GM18526 (cell line): Measurements from ENCODE around the gene VMO1.

Source experiments
- POLR2A ChIP-seq: IDR thresholded peaks from 3 replicates; pipeline ENCODE4 v1.6.1; 2011; ENCODE audit not compliant: insufficient read length; ENCODE audit errors: extremely low read depth

Gene VMO1

GRCh38 chr17:4780325-4780955 lies 5.7 kb downstream of the VMO1 start:
- no peak for TF ChIP-seq POLR2A

- no peak for TF ChIP-seq POLR2A
Observed at GRCh38 chr17:4777969-4778760, 8.0 kb downstream of the VMO1 start.

GRCh38 chr17:4772235-4772613 lies 13.9 kb downstream of the VMO1 start:
- no peak for TF ChIP-seq POLR2A

GRCh38 chr17:4771519-4772234 lies 14.5 kb downstream of the VMO1 start, which contains the start of gene TM4SF5:
Gene TM4SF5, plus strand, starts transcription at chr17:4771886. Its CDS starts 37 bp downstream, at chr17:4771923.
- TF ChIP-seq POLR2A: no peak

GRCh38 chr17:4769628-4770027 lies 16.5 kb downstream of the VMO1 start:
- no peak for TF ChIP-seq POLR2A

- no peak for TF ChIP-seq POLR2A
Observed at GRCh38 chr17:4768298-4768697, 17.9 kb downstream of the VMO1 start.

GRCh38 chr17:4766723-4767122 lies 19.4 kb downstream of the VMO1 start:
- TF ChIP-seq POLR2A: no peak

GRCh38 chr17:4766201-4766600 lies 20.0 kb downstream of the VMO1 start:
- no peak for TF ChIP-seq POLR2A

GRCh38 chr17:4764595-4764994 lies 21.6 kb downstream of the VMO1 start:
- no peak for TF ChIP-seq POLR2A

- TF ChIP-seq POLR2A: no peak
Observed at GRCh38 chr17:4759776-4760236, 26.4 kb downstream of the VMO1 start.

- no peak for TF ChIP-seq POLR2A
Observed at GRCh38 chr17:4753392-4753791, 32.8 kb downstream of the VMO1 start.

- no peak for TF ChIP-seq POLR2A
Observed at GRCh38 chr17:4751932-4752331, 34.2 kb downstream of the VMO1 start.

- no peak for TF ChIP-seq POLR2A
Observed at GRCh38 chr17:4750606-4751005, 35.6 kb downstream of the VMO1 start.

- TF ChIP-seq POLR2A: no peak
Observed at GRCh38 chr17:4748686-4749085, 37.5 kb downstream of the VMO1 start.

GRCh38 chr17:4747847-4748246 lies 38.3 kb downstream of the VMO1 start:
- TF ChIP-seq POLR2A: no peak
